Measurements from ENCODE around the gene BHLHE23.

DNA sequence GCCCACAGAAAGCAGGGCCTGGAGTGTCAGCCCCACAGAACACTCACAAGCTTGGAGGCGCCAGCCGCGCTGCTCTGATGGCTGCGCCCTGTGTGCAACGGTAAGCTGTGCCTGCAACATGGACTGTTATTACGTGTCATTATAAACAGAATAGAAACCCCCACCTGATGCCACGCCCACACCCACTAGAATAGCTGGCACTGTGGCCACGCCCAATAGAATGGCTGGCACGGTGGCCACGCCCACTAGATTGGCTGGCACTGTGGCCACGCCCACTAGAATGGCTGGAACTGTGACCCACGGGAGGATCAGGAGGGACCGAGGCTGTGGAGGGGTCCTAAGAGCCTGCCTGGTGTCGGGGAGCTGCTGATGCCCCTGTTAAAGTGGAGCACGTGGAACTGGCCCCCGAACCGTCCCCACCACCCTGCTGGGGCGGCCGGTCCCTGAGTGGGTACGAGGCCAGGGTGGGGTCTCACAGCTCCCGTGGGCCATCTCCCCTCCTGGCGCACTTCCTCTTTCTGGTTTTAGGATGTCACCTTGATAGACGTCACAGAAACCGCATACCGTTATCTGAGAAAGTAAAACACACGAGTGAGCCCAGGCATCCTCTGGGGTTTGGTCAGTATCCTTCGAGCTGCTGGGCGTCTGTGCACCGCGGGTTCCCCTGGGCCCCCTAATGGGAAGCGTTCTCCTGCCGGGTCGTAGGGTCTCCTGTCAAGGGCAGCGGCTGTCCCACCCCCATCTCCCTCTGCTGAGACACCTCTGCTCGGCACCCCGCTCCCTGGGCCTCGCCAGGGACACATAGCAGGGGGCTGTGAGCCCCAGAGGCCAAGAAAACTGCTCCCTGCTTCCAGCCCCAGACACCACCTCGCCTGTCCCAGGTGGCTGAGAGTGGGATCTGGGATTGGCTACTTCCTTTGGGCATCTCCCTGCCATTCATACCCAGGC lies 28.9 kb downstream of the BHLHE23 start:
- no peak for TF ChIP-seq POLR2AphosphoS5 (IDR thresholded peaks at IDR 0.05; ENCODE audit: low read depth, low read length)
- TF ChIP-seq, protein P1, sequence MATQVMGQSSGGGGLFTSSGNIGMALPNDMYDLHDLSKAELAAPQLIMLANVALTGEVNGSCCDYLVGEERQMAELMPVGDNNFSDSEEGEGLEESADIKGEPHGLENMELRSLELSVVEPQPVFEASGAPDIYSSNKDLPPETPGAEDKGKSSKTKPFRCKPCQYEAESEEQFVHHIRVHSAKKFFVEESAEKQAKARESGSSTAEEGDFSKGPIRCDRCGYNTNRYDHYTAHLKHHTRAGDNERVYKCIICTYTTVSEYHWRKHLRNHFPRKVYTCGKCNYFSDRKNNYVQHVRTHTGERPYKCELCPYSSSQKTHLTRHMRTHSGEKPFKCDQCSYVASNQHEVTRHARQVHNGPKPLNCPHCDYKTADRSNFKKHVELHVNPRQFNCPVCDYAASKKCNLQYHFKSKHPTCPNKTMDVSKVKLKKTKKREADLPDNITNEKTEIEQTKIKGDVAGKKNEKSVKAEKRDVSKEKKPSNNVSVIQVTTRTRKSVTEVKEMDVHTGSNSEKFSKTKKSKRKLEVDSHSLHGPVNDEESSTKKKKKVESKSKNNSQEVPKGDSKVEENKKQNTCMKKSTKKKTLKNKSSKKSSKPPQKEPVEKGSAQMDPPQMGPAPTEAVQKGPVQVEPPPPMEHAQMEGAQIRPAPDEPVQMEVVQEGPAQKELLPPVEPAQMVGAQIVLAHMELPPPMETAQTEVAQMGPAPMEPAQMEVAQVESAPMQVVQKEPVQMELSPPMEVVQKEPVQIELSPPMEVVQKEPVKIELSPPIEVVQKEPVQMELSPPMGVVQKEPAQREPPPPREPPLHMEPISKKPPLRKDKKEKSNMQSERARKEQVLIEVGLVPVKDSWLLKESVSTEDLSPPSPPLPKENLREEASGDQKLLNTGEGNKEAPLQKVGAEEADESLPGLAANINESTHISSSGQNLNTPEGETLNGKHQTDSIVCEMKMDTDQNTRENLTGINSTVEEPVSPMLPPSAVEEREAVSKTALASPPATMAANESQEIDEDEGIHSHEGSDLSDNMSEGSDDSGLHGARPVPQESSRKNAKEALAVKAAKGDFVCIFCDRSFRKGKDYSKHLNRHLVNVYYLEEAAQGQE (IDR thresholded peaks at IDR 0.05; ENCODE audit: insufficient read depth in 1 of 2, low read depth in 2 of 2, low read length in 2 of 2): no peak
